DND-41 (cell line): Measurements from ENCODE around the gene KLK5.

Experiments
- ATAC-seq: fragments of 200-7000 bp; cut with Tn5 transposase; 3 replicates; pipeline ENCODE4 v1.9.1; 2021; ENCODE audit warnings: low read depth; ENCODE audit not compliant: insufficient read depth
- DNase-seq: peaks from one replicate; pipeline ENCODE4 v3.0.0-alpha.2; 2020
- H2AFZ ChIP-seq: 2 replicates; pipeline ENCODE4 v1.6.0; 2012; ENCODE audit warnings: low read depth, low read length
- H3K27ac ChIP-seq: 2 replicates; pipeline ENCODE4 v1.5.1; 2012; ENCODE audit warnings: low read length, inconsistent platforms
- H3K27me3 ChIP-seq: fragments of 200-600 bp; sonication (generic); 2 replicates; pipeline ENCODE4 v1.6.0; 2012; ENCODE audit warnings: low read length, mild to moderate bottlenecking, inconsistent platforms; ENCODE audit not compliant: insufficient read depth, poor library complexity
- H3K36me3 ChIP-seq: 2 replicates; pipeline ENCODE4 v1.5.1; 2012; ENCODE audit warnings: low read length, inconsistent platforms; ENCODE audit not compliant: insufficient read depth
- H3K4me1 ChIP-seq: 2 replicates; pipeline ENCODE4 v1.5.1; 2012; ENCODE audit warnings: mild to moderate bottlenecking, low read length; ENCODE audit not compliant: insufficient read depth
- H3K4me2 ChIP-seq: 2 replicates; pipeline ENCODE4 v1.6.0; 2012; ENCODE audit warnings: mild to moderate bottlenecking, moderate library complexity, low read length, inconsistent platforms; ENCODE audit not compliant: insufficient read depth
- H3K4me3 ChIP-seq, 2 experiments: fragments of 200-600 bp in 1 of 2; shearing (Covaris generic) in 1 of 2; 2 replicates each; pipeline ENCODE4 v1.5.1; 2012 to 2016; ENCODE audit warnings: inconsistent platforms in 2 of 2, low read length in 2 of 2, mild to moderate bottlenecking in 2 of 2, low read depth in 1 of 2, moderate library complexity in 1 of 2
- H3K79me2 ChIP-seq: 2 replicates; pipeline ENCODE4 v1.6.0; 2012; ENCODE audit warnings: low read length, inconsistent platforms; ENCODE audit not compliant: insufficient read depth
- H3K9ac ChIP-seq: 2 replicates; pipeline ENCODE4 v1.6.0; 2012; ENCODE audit warnings: low read depth, mild to moderate bottlenecking, inconsistent platforms, low read length, moderate library complexity
- H3K9me3 ChIP-seq: 2 replicates; pipeline ENCODE4 v1.5.1; 2012; ENCODE audit warnings: low read length, moderate library complexity, mild to moderate bottlenecking, inconsistent platforms; ENCODE audit not compliant: insufficient read depth, severe bottlenecking
- H4K20me1 ChIP-seq: 2 replicates; pipeline ENCODE4 v1.6.0; 2012; ENCODE audit warnings: low read length; ENCODE audit not compliant: insufficient read depth
- CTCF ChIP-seq: IDR thresholded peaks from 2 replicates; pipeline ENCODE4 v1.5.1; 2012; ENCODE audit warnings: borderline replicate concordance, low read length, moderate library complexity, mild to moderate bottlenecking; ENCODE audit not compliant: poor library complexity, severe bottlenecking; ENCODE audit errors: extremely low read depth
- EZH2 ChIP-seq: IDR thresholded peaks from 3 replicates; pipeline ENCODE4 v1.6.1; 2012; ENCODE audit warnings: borderline replicate concordance, low read depth, mild to moderate bottlenecking, moderate library complexity, low read length, inconsistent platforms; ENCODE audit not compliant: severe bottlenecking

The KLK5 gene

GRCh38 chr19:50964266-50964665 is 11.4 kb upstream of the KLK5 start:
- Histone ChIP-seq H3K4me3 (no peak overlapping the region), H2AFZ (no peak overlapping the region), H3K4me1 (no peaks in the 10 kb centered on the region), H3K9me3 (no peaks in the 10 kb centered on the region), H4K20me1 (no peaks in the 10 kb centered on the region), H3K9ac (no peak overlapping the region), H3K4me2 (no peak overlapping the region), H3K27me3 (no peaks in the 10 kb centered on the region), H3K36me3 (no peaks in the 10 kb centered on the region), H3K79me2 (no peaks in the 10 kb centered on the region), H3K27ac (no peak overlapping the region)
- ATAC-seq (no peak), DNase-seq (no peak)
- no peak for TF ChIP-seq CTCF
- TF ChIP-seq EZH2, result no peak

- no peaks in the 10 kb centered on the region for H3K79me2 ChIP-seq
- H3K9ac ChIP-seq, result no peak overlapping the region
- H3K27me3 ChIP-seq, result no peaks in the 10 kb centered on the region
- H3K4me2 ChIP-seq, result no peak overlapping the region
- no peak for DNase-seq
- H2AFZ ChIP-seq, result no peak overlapping the region
- ATAC-seq, result no peak
- H3K4me1 ChIP-seq, result no peaks in the 10 kb centered on the region
- H3K4me3 ChIP-seq, result no peak overlapping the region
- no peak for TF ChIP-seq CTCF
- TF ChIP-seq EZH2, result no peak
- no peak overlapping the region for H3K27ac ChIP-seq
- H3K9me3 ChIP-seq, result no peaks in the 10 kb centered on the region
- no peaks in the 10 kb centered on the region for H4K20me1 ChIP-seq
- no peaks in the 10 kb centered on the region for H3K36me3 ChIP-seq
Observed at GRCh38 chr19:50963381-50963780, 10.5 kb upstream of the KLK5 start.

- Histone ChIP-seq H3K79me2 (no peaks in the 10 kb centered on the region), H3K36me3 (no peaks in the 10 kb centered on the region), H3K27me3 (no peaks in the 10 kb centered on the region), H3K4me2 (no peak overlapping the region), H3K9ac (no peak overlapping the region), H3K4me3 (no peak overlapping the region), H4K20me1 (no peaks in the 10 kb centered on the region), H2AFZ (no peak overlapping the region), H3K4me1 (no peaks in the 10 kb centered on the region), H3K9me3 (no peaks in the 10 kb centered on the region), H3K27ac (no peak overlapping the region)
- TF ChIP-seq CTCF (no peak), EZH2 (no peak)
- ATAC-seq, result no peak
- no peak for DNase-seq
Observed at GRCh38 chr19:50962245-50962644, 9.4 kb upstream of the KLK5 start.
